ENCODE measurements around the gene LEO1. TPM values are rescaled to one million over a fixed set of nuclear protein-coding genes. Genes with fewer than 3 reads are reported as not detected.

Gene LEO1
- total and polyA plus RNA-seq, 2 of the 13 experiments (the other 11 are each of a cell fraction or from before 2014, with no cell fraction given) = 17.0 to 60.3 TPM

DNA sequence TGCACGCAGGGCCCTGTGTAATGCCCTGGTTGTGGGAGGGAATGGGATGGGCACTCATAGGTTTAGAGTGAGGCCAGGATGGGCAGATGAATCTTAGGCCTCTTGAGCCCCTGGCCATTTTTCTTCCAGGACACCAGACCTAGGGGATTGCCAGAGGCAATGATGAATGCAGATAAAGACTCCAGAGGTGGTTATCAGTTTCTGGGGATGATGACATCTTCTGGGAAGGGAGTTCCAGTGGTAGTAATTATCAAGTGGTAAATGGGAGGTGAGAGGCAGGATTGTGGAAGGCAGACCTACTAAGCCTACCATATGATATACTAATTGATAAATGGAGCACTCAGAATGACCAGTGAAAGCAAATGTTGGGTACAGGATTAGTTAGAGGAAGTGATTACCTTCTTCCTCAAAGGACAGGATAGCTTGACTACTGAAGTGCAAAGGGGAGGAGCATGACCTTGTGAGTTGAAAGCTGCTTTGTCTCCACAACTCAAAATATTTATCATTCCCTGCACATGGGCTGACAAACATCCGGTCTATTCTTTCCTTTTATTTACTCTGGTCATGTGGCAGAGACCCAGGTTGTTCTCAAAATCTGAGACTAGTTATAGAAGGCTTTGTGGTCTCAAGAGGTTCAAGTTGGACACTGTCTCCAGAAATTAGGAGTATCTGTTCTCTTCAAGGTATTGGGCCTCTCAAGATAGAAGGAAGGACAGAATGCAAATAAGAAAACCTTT, 37.3 kb upstream of the LEO1 start (continued):
- TF ChIP-seq DBP (CRISPR knock-in tag; IDR thresholded peaks at IDR 0.05; ENCODE audit: not compliant biosample characterization) (no peak), KLF9 (CRISPR knock-in tag; IDR thresholded peaks at IDR 0.05; ENCODE audit: low read depth) (0 out of 2 replicates have a peak, but pooled peaks have one; percentile 59), CHCHD3 (CRISPR knock-in tag; IDR thresholded peaks at IDR 0.05) (no peak), CCAR2 (optimal IDR thresholded peaks at IDR 0.05; ENCODE audit: low read depth, low read length) (no peak), SPEN (CRISPR knock-in tag; IDR thresholded peaks at IDR 0.05; ENCODE audit: low read depth) (peak; percentile 55; the same call in 1 of the 2 replicates), SAFB2 (CRISPR knock-in tag; IDR thresholded peaks at IDR 0.05; ENCODE audit: borderline replicate concordance, low read depth) (peak; percentile 20; the same call in 1 of the 2 replicates), ZNF550 (CRISPR knock-in tag; IDR thresholded peaks at IDR 0.05; ENCODE audit: borderline replicate concordance) (no peak), ATF3 (CRISPR knock-in tag; IDR thresholded peaks at IDR 0.05) (no peak), HMG20A (CRISPR knock-in tag; IDR thresholded peaks at IDR 0.05; ENCODE audit: borderline replicate concordance) (peak; percentile 84; the same call in 1 of the 2 replicates), ZNF350 (CRISPR knock-in tag; IDR thresholded peaks at IDR 0.05; ENCODE audit: borderline replicate concordance, low read depth) (no peak), ZC3H4 (CRISPR knock-in tag; IDR thresholded peaks at IDR 0.05; ENCODE audit: borderline replicate concordance) (0 out of 2 replicates have a peak, but pooled peaks have one; percentile 55), RXRA (CRISPR knock-in tag; IDR thresholded peaks at IDR 0.05) (no peak), FUBP1 (CRISPR knock-in tag; IDR thresholded peaks at IDR 0.05; ENCODE audit: borderline replicate concordance) (no peak), ZNF143 (CRISPR knock-in tag; IDR thresholded peaks at IDR 0.05) (no peak), PRMT3 (CRISPR knock-in tag; IDR thresholded peaks at IDR 0.05; ENCODE audit: borderline replicate concordance, low read depth) (no peak), SMARCE1 (IDR thresholded peaks at IDR 0.05; ENCODE audit: borderline replicate concordance) (no peak), ZSCAN12 (CRISPR knock-in tag; IDR thresholded peaks at IDR 0.05) (peak; percentile 29; the same call in 1 of the 2 replicates), GATAD2A (CRISPR knock-in tag; IDR thresholded peaks at IDR 0.05) (peak; percentile 96), ZNF672 (CRISPR knock-in tag; IDR thresholded peaks at IDR 0.05) (no peak), ZNF615 (CRISPR knock-in tag; IDR thresholded peaks at IDR 0.05; ENCODE audit: borderline replicate concordance) (no peak), ZNF598 (CRISPR knock-in tag; IDR thresholded peaks at IDR 0.05; ENCODE audit: borderline replicate concordance) (no peak)
- TF ChIP-seq, protein P1, sequence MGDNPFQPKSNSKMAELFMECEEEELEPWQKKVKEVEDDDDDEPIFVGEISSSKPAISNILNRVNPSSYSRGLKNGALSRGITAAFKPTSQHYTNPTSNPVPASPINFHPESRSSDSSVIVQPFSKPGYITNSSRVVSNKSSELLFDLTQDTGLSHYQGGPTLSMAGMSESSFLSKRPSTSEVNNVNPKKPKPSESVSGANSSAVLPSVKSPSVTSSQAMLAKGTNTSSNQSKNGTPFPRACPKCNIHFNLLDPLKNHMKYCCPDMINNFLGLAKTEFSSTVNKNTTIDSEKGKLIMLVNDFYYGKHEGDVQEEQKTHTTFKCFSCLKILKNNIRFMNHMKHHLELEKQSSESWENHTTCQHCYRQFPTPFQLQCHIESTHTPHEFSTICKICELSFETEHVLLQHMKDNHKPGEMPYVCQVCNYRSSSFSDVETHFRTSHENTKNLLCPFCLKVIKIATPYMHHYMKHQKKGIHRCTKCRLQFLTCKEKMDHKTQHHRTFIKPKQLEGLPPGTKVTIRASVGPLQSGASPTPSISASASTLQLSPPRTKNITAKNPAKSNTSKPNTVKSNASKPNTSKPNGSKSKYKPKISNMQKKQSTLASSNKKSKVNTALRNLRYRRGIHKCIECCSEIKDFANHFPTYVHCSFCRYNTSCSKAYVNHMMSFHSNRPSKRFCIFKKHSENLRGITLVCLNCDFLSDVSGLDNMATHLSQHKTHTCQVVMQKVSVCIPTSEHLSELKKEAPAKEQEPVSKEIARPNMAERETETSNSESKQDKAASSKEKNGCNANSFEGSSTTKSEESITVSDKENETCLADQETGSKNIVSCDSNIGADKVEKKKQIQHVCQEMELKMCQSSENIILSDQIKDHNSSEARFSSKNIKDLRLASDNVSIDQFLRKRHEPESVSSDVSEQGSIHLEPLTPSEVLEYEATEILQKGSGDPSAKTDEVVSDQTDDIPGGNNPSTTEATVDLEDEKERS (CRISPR knock-in tag; IDR thresholded peaks at IDR 0.05) = no peak; the same call in 1 of the 2 replicates
- TF ChIP-seq, protein P2, sequence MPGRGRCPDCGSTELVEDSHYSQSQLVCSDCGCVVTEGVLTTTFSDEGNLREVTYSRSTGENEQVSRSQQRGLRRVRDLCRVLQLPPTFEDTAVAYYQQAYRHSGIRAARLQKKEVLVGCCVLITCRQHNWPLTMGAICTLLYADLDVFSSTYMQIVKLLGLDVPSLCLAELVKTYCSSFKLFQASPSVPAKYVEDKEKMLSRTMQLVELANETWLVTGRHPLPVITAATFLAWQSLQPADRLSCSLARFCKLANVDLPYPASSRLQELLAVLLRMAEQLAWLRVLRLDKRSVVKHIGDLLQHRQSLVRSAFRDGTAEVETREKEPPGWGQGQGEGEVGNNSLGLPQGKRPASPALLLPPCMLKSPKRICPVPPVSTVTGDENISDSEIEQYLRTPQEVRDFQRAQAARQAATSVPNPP (CRISPR knock-in tag; IDR thresholded peaks at IDR 0.05) = no peak

Measured in HepG2 (cell line).